Small intestine (tissue), 7 donors: ENCODE data around the gene ZCCHC4. TPM values are rescaled to one million over a fixed set of nuclear protein-coding genes. Genes with fewer than 3 reads are reported as not detected.
A peak's percentile ranks its signal among the peaks of the same experiment; 100 is the strongest.

Source experiments
- DNase-seq, 2 donors: peaks; one replicate each; pipeline versions ENCODE4 v3.0.0 to v3.0.0-alpha.2; 2013
- FAIRE-seq: peaks from 2 replicates; lab custom pipeline; 2012; peaks lifted over from hg19 to GRCh38; lab: Jason Lieb, UNC
- H3K27ac ChIP-seq, 3 donors: one replicate each; pipeline ENCODE4 v1.5.1; 2013; ENCODE audit warnings: low read length in 2 of 3, mild to moderate bottlenecking in 2 of 3, control low read depth in 1 of 3, inconsistent platforms in 1 of 3, low read depth in 1 of 3, moderate library complexity in 1 of 3
- H3K27me3 ChIP-seq, 3 donors: one replicate each; pipeline ENCODE4 v1.6.1; 2013; ENCODE audit warnings: low read length in 3 of 3, inconsistent platforms in 1 of 3; ENCODE audit not compliant: control insufficient read depth in 3 of 3, insufficient read depth in 3 of 3
- H3K36me3 ChIP-seq, 3 donors: one replicate each; pipeline ENCODE4 v1.6.1; 2013; ENCODE audit warnings: low read length in 3 of 3, inconsistent platforms in 1 of 3, low read depth in 1 of 3, mild to moderate bottlenecking in 1 of 3, moderate library complexity in 1 of 3; ENCODE audit not compliant: control insufficient read depth in 3 of 3, insufficient read depth in 2 of 3
- H3K4me1 ChIP-seq, 3 donors: one replicate each; pipeline ENCODE4 v1.6.1; 2013; ENCODE audit warnings: low read length in 2 of 3, inconsistent platforms in 1 of 3, low read depth in 1 of 3, mild to moderate bottlenecking in 1 of 3, moderate library complexity in 1 of 3; ENCODE audit not compliant: control insufficient read depth in 3 of 3, insufficient read depth in 2 of 3
- H3K4me3 ChIP-seq, 3 donors: one replicate each; pipeline ENCODE4 v1.5.1; 2013; ENCODE audit warnings: low read length in 3 of 3, control low read depth in 1 of 3, inconsistent platforms in 1 of 3, low read depth in 1 of 3, mild to moderate bottlenecking in 1 of 3, moderate library complexity in 1 of 3
- H3K9me3 ChIP-seq, 2 donors: one replicate each; pipeline ENCODE4 v1.6.1; 2013; ENCODE audit warnings: low read depth in 1 of 2, low read length in 1 of 2; ENCODE audit not compliant: control insufficient read depth in 2 of 2, insufficient read depth in 1 of 2
- WGBS, 3 donors: extraction: QIAGEN DNeasy Blood & Tissue Kit; methylation state at CpG; one replicate each; pipeline ENCODE4 v1.1.7; 2013; 5-methylcytosine and 5-hydroxymethylcytosine counted together
- polyA plus RNA-seq, 4 donors: library from polyadenylated mRNA; stranded (reverse) in 3 of 4; unstranded in 1 of 4; fragments of 200-250 nt in 3 of 4; fragments of 120-200 nt in 1 of 4; gene quantifications; one replicate each; pipeline versions ENCODE4 v1.2.1 to v1.2.3, GENCODE V29; 2013
- donor health status: healthy with polysubstance abuse.
- donor health status: control.
- donor health status: control.
- donor health status: Bipolar disorder and iron deficiency.
- donor health status: healthy.

The ZCCHC4 gene
- polyA plus RNA-seq, 4 donors: 3.5 to 11.9 (median 4.5) TPM

GRCh38 chr4:25297528-25298242, 14.9 kb upstream of the ZCCHC4 start:
- peaks cover 0 to 2% (median 0%) of the 10 kb centered on the region in 3 donors for H3K27me3 ChIP-seq
- FAIRE-seq: no peak

GRCh38 chr4:25299476-25300203, 12.9 kb upstream of the ZCCHC4 start:
- 11 to 38% (median 23%) methylated on average over 10 of the region's 10 CpGs for WGBS, 3 donors
- Histone ChIP-seq H3K4me1 (peaks cover 0 to 6% (median 0%) of the 10 kb centered on the region in 3 donors), H3K36me3 (no peaks in the 10 kb centered on the region), H3K27me3 (peaks cover 0 to 2% (median 0%) of the 10 kb centered on the region in 3 donors), H3K9me3 (no peaks in the 10 kb centered on the region), H3K27ac (peak overlapping the region in 1 of 3 donors; percentile 62), H3K4me3 (no peak overlapping the region)
- FAIRE-seq: no peak
- DNase-seq: peak; percentile 66 to 83

More at GRCh38 chr4:25297528-25298242, 14.9 kb upstream of the ZCCHC4 start:
- H3K4me3 ChIP-seq: no peak overlapping the region
- WGBS, 3 donors: 70 to 91% (median 79%) methylated on average over 5 of the region's 5 CpGs
- no peak for DNase-seq
- H3K4me1 ChIP-seq: peaks cover 0 to 6% (median 0%) of the 10 kb centered on the region in 3 donors
- no peak overlapping the region for H3K27ac ChIP-seq
- H3K36me3 ChIP-seq: no peaks in the 10 kb centered on the region
- no peaks in the 10 kb centered on the region for H3K9me3 ChIP-seq

GRCh38 chr4:25301471-25301870, 11.1 kb upstream of the ZCCHC4 start:
- 85 to 87% (median 85%) methylated on average over 4 of the region's 4 CpGs for WGBS, 3 donors
- no peak overlapping the region for H3K4me3 ChIP-seq
- FAIRE-seq: no peak
- peaks cover 0 to 2% (median 0%) of the 10 kb centered on the region in 3 donors for H3K27me3 ChIP-seq
- no peak for DNase-seq
- no peaks in the 10 kb centered on the region for H3K9me3 ChIP-seq
- H3K36me3 ChIP-seq: no peaks in the 10 kb centered on the region
- no peak overlapping the region for H3K27ac ChIP-seq
- peaks cover 0 to 6% (median 0%) of the 10 kb centered on the region in 3 donors for H3K4me1 ChIP-seq

- no peaks in the 10 kb centered on the region for H3K36me3 ChIP-seq
- FAIRE-seq: no peak
- peaks cover 0 to 2% (median 0%) of the 10 kb centered on the region in 3 donors for H3K27me3 ChIP-seq
- no peak overlapping the region for H3K27ac ChIP-seq
- 76 to 91% (median 79%) methylated on average over 7 to 8 of the region's 9 CpGs for WGBS, 3 donors
- H3K4me3 ChIP-seq: no peak overlapping the region
- no peak for DNase-seq
- H3K4me1 ChIP-seq: peaks cover 0 to 6% (median 0%) of the 10 kb centered on the region in 3 donors
- H3K9me3 ChIP-seq: no peaks in the 10 kb centered on the region
Measured at GRCh38 chr4:25302626-25303025, 9.9 kb upstream of the ZCCHC4 start.

GRCh38 chr4:25303578-25303977, 9.0 kb upstream of the ZCCHC4 start:
- FAIRE-seq: no peak
- H3K4me3 ChIP-seq: no peak overlapping the region

GRCh38 chr4:25306518-25307057, 6.0 kb upstream of the ZCCHC4 start:
- DNase-seq: no peak
- Histone ChIP-seq H3K4me3 (no peak overlapping the region), H3K27me3 (no peaks in the 10 kb centered on the region), H3K4me1 (no peaks in the 10 kb centered on the region), H3K27ac (no peak overlapping the region), H3K36me3 (no peaks in the 10 kb centered on the region), H3K9me3 (no peaks in the 10 kb centered on the region)
- 66 to 90% (median 87%) methylated on average over 4 of the region's 4 CpGs for WGBS, 3 donors
- no peak for FAIRE-seq

More at GRCh38 chr4:25303578-25303977, 9.0 kb upstream of the ZCCHC4 start:
- H3K36me3 ChIP-seq: no peaks in the 10 kb centered on the region
- H3K27me3 ChIP-seq: peaks cover 0 to 2% (median 0%) of the 10 kb centered on the region in 3 donors
- DNase-seq: no peak
- 85 to 95% (median 90%) methylated on average over 3 of the region's 3 CpGs for WGBS, 3 donors
- H3K9me3 ChIP-seq: no peaks in the 10 kb centered on the region
- H3K4me1 ChIP-seq: peaks cover 0 to 6% (median 0%) of the 10 kb centered on the region in 3 donors
- H3K27ac ChIP-seq: no peak overlapping the region

- Histone ChIP-seq H3K27me3 (no peaks in the 10 kb centered on the region), H3K4me1 (no peaks in the 10 kb centered on the region), H3K27ac (no peak overlapping the region), H3K36me3 (no peaks in the 10 kb centered on the region), H3K4me3 (no peak overlapping the region), H3K9me3 (no peaks in the 10 kb centered on the region)
- FAIRE-seq (no peak), DNase-seq (no peak)
- 83 to 92% (median 85%) methylated on average over 7 of the region's 7 CpGs for WGBS, 3 donors
Measured at GRCh38 chr4:25307596-25307995, 5.0 kb upstream of the ZCCHC4 start.

GRCh38 chr4:25308306-25308705, 4.3 kb upstream of the ZCCHC4 start:
- Histone ChIP-seq H3K36me3 (no peaks in the 10 kb centered on the region), H3K27ac (no peak overlapping the region), H3K4me1 (no peaks in the 10 kb centered on the region), H3K4me3 (no peak overlapping the region), H3K9me3 (no peaks in the 10 kb centered on the region), H3K27me3 (no peaks in the 10 kb centered on the region)
- WGBS, 3 donors: 80 to 88% (median 82%) methylated on average over 2 of the region's 2 CpGs
- DNase-seq (no peak), FAIRE-seq (no peak)
